ENCODE results near the gene DOCK2. TPM values are rescaled to one million over a fixed set of nuclear protein-coding genes. Genes with fewer than 3 reads are reported as not detected.

The DOCK2 gene
- total and polyA plus RNA-seq, 2 of the 8 experiments (the other 6 are each of a cell fraction or from before 2014, with no cell fraction given): 3.9 to 5.7 TPM

DNA sequence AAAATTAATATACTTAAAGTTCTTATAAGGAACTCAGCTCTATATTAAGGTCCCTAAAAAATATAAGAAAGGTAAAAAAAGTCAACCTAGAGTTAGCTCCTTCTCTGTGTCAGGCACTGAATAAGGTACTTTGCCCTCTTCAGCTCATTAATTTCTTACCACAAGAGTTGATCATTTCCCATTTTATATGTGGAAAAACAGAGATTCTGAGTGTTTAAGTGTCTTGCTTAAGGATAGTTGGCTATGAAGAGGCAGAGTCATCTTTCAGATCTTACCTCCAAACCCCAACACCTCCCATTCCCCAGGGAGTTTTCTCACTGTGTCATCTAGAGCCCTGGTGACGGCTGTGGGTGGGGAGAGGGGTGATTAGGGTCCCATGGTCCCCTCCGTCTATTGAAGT lies 302.7 kb downstream of the DOCK2 start (continued):
- TF ChIP-seq BCL11A (IDR thresholded peaks at IDR 0.05; ENCODE audit: low read depth in 2 of 2, low read length in 2 of 2) (no peak), GABPA (IDR thresholded peaks at IDR 0.05; ENCODE audit: borderline replicate concordance, insufficient read depth, low read length) (no peak), CEBPB (IDR thresholded peaks at IDR 0.05; ENCODE audit: low read depth, low read length) (no peak), HDAC2 (IDR thresholded peaks at IDR 0.05; ENCODE audit: borderline replicate concordance in 1 of 2, low read depth in 2 of 2, low read length in 2 of 2) (no peak)
- TF ChIP-seq, protein P1, sequence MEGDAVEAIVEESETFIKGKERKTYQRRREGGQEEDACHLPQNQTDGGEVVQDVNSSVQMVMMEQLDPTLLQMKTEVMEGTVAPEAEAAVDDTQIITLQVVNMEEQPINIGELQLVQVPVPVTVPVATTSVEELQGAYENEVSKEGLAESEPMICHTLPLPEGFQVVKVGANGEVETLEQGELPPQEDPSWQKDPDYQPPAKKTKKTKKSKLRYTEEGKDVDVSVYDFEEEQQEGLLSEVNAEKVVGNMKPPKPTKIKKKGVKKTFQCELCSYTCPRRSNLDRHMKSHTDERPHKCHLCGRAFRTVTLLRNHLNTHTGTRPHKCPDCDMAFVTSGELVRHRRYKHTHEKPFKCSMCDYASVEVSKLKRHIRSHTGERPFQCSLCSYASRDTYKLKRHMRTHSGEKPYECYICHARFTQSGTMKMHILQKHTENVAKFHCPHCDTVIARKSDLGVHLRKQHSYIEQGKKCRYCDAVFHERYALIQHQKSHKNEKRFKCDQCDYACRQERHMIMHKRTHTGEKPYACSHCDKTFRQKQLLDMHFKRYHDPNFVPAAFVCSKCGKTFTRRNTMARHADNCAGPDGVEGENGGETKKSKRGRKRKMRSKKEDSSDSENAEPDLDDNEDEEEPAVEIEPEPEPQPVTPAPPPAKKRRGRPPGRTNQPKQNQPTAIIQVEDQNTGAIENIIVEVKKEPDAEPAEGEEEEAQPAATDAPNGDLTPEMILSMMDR (IDR thresholded peaks at IDR 0.05; ENCODE audit: control extremely low read depth in 1 of 3, insufficient read depth in 1 of 3, low read depth in 1 of 3, low read length in 3 of 3): no peak
